ENCODE measurements around the gene GNPDA1.
"Not testable (repeated sequence)": the region's sequence is repeated elsewhere in the genome, so short reads cannot be mapped to it uniquely, and the experiment has no call there.

DNA sequence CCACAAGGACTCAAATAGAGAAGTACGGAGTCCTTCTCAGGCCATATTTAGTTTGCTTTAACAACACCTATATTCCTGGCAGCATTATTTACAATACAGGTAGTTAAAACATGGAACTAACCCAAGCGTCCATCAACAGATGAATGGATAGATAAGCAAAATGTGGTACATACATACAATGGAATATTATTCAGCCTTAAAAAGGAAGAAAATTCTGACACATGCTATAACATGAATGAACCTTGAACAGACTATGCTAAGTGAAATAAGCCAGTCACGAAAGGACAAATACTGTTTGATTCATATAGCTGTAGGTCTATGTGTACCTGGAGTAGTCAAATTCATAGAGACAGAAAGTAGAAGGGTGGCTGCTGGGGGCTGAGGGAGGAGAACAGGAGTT lies 24.8 kb upstream of the GNPDA1 start:
- TF ChIP-seq CTCF, POLR2A (IDR thresholded peaks at IDR 0.05): not testable (repeated sequence)
